ENCODE measurements around the gene SLC15A5. TPM values are rescaled to one million over a fixed set of nuclear protein-coding genes. Genes with fewer than 3 reads are reported as not detected.

Gene SLC15A5
- total RNA-seq, 8 experiments from 2014 or later = 0.19 TPM; not detected in 7

GRCh38 chr12:16294376-16294956 is 17.0 kb upstream of the SLC15A5 start:
- in situ Hi-C loops (cut with MboI; ENCODE audit: low pct_unique_long_range_greater_than_20kb in 2 of 9, low sequenced_read_pairs in 9 of 9, unreplicated experiment in 9 of 9) = no loop called here
- H3K4me1 ChIP-seq (replicated peaks in 1 of 2) = peaks cover 0 to 4% of the 10 kb centered on the region in 2 donors
- H3K27ac ChIP-seq = no peak overlapping the region
- peak in 3 of 8 experiments; percentile 38 to 79 (median 78) for ATAC-seq (replicated peaks in 6 of 8)
- 0 to 44% (median 14%) methylated on average over 1 of the region's 1 CpG for WGBS, 10 experiments
- no peak overlapping the region for H3K4me3 ChIP-seq

- in situ Hi-C loops (cut with MboI; ENCODE audit: low pct_unique_long_range_greater_than_20kb in 2 of 9, low sequenced_read_pairs in 9 of 9, unreplicated experiment in 9 of 9) = no loop called here
- Histone ChIP-seq H3K27ac (no peak overlapping the region), H3K4me1 (replicated peaks in 1 of 2) (peaks cover 0 to 4% of the 10 kb centered on the region in 2 donors), H3K4me3 (no peak overlapping the region)
- no peak for ATAC-seq (replicated peaks in 6 of 8)
- 20 to 95% (median 75%) methylated on average over 1 to 4 of the region's 4 CpGs; no CpG with 5 or more reads in 1 of the 10 experiments for WGBS, 10 experiments
These were observed 13.5 kb upstream of the SLC15A5 start for GRCh38 chr12:16291032-16291431.

- Histone ChIP-seq H3K4me1 (replicated peaks in 1 of 2) (no peaks in the 10 kb centered on the region), H3K27ac (no peak overlapping the region), H3K4me3 (no peak overlapping the region)
- in situ Hi-C loops (cut with MboI; ENCODE audit: low pct_unique_long_range_greater_than_20kb in 2 of 9, low sequenced_read_pairs in 9 of 9, unreplicated experiment in 9 of 9) = no loop called here
- no peak for ATAC-seq (replicated peaks in 6 of 8)
- 15 to 100% (median 87%) methylated on average over 1 to 3 of the region's 3 CpGs for WGBS, 10 experiments
These were observed 8.1 kb upstream of the SLC15A5 start for GRCh38 chr12:16285586-16285985.

GRCh38 chr12:16282978-16283377 is 5.5 kb upstream of the SLC15A5 start:
- ATAC-seq (replicated peaks in 6 of 8) = no peak
- 17 to 100% (median 50%) methylated on average over 1 to 2 of the region's 2 CpGs; no CpG with 5 or more reads in 2 of the 10 experiments for WGBS, 10 experiments
- Histone ChIP-seq H3K27ac (no peak overlapping the region), H3K4me1 (replicated peaks in 1 of 2) (no peaks in the 10 kb centered on the region), H3K4me3 (no peak overlapping the region)
- in situ Hi-C loops (cut with MboI; ENCODE audit: low pct_unique_long_range_greater_than_20kb in 2 of 9, low sequenced_read_pairs in 9 of 9, unreplicated experiment in 9 of 9) = no loop called here

- in situ Hi-C loops (cut with MboI; ENCODE audit: low pct_unique_long_range_greater_than_20kb in 2 of 9, low sequenced_read_pairs in 9 of 9, unreplicated experiment in 9 of 9) = no loop called here
- ATAC-seq (replicated peaks in 6 of 8) = no peak
- WGBS, 10 experiments = 30 to 100% (median 89%) methylated on average over 1 to 2 of the region's 2 CpGs
- Histone ChIP-seq H3K4me3 (no peak overlapping the region), H3K4me1 (replicated peaks in 1 of 2) (no peaks in the 10 kb centered on the region), H3K27ac (no peak overlapping the region)
These were observed 4.6 kb upstream of the SLC15A5 start for GRCh38 chr12:16282081-16282480.

GRCh38 chr12:16281157-16281556 is 3.7 kb upstream of the SLC15A5 start:
- H3K4me1 ChIP-seq (replicated peaks in 1 of 2) = no peaks in the 10 kb centered on the region
- WGBS, 10 experiments = 0 to 87% (median 50%) methylated on average over 1 to 3 of the region's 3 CpGs; no CpG with 5 or more reads in 3 of the 10 experiments
- peak in 2 of 8 experiments; percentile 90 to 95 for ATAC-seq (replicated peaks in 6 of 8)
- H3K4me3 ChIP-seq = no peak overlapping the region
- no peak overlapping the region for H3K27ac ChIP-seq
- in situ Hi-C loops (cut with MboI; ENCODE audit: low pct_unique_long_range_greater_than_20kb in 2 of 9, low sequenced_read_pairs in 9 of 9, unreplicated experiment in 9 of 9) = no loop called here

- peaks cover 4 to 14% of the 10 kb centered on the region in 2 donors for H3K4me1 ChIP-seq (replicated peaks in 1 of 2)
- ATAC-seq (replicated peaks in 6 of 8) = peak in 3 of 8 experiments; percentile 27 to 77 (median 62)
- 26 to 100% (median 76%) methylated on average over 1 to 3 of the region's 3 CpGs; no CpG with 5 or more reads in 4 of the 10 experiments for WGBS, 10 experiments
- H3K4me3 ChIP-seq = no peak overlapping the region
- no peak overlapping the region for H3K27ac ChIP-seq
- in situ Hi-C loops (cut with MboI; ENCODE audit: low pct_unique_long_range_greater_than_20kb in 2 of 9, low sequenced_read_pairs in 9 of 9, unreplicated experiment in 9 of 9) = no loop called here
These were observed 5.3 kb downstream of the SLC15A5 start for GRCh38 chr12:16272222-16272621.

DNA sequence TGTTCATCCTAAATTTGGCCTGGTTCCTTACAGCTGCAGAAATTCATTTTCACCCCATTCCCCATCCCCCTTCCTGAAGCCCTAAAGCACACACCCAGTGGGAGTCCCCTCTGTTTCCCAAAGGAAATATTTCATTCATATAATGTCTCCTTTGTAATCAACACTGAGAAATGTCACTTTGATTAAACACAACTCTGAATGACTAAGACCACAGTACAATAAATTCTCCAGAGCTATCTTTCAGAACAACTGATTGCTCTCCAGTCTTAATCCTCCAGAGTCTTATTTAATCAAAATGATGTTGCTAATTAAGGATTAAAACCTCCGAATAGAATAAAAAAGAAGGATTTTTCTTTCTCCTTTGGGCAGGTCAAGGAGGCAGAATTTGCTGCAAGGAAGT is 6.4 kb downstream of the SLC15A5 start:
- peak in 5 of 8 experiments; percentile 87 to 98 (median 91) for ATAC-seq (replicated peaks in 6 of 8)
- WGBS, 10 experiments = 0 to 29% (median 0%) methylated on average over 1 of the region's 1 CpG; no CpG with 5 or more reads in 2 of the 10 experiments
- no peak overlapping the region for H3K27ac ChIP-seq
- in situ Hi-C loops (cut with MboI; ENCODE audit: low pct_unique_long_range_greater_than_20kb in 2 of 9, low sequenced_read_pairs in 9 of 9, unreplicated experiment in 9 of 9) = no loop called here
- H3K4me3 ChIP-seq = no peak overlapping the region
- H3K4me1 ChIP-seq (replicated peaks in 1 of 2) = peaks cover 4 to 14% of the 10 kb centered on the region in 2 donors

DNA sequence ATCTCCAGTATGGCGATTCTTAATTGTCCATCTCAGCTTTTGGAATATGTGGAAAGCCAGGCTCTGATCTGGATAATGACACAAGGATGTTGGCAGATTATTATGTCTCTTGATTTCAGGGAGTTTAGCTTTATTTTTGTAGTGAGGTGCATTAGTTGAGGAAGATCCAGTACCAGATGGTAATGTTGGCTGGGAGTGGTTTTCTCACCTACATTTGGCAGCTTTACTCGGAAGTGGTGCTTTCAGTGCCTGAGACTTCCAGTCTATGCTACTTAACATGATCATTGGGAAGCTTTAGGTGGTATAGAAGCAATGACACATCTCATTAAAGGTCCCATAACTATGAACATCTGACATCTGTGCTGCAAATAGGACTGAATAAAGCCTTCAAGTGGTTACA is 7.5 kb downstream of the SLC15A5 start:
- H3K4me1 ChIP-seq (replicated peaks in 1 of 2) = peaks cover 4 to 14% of the 10 kb centered on the region in 2 donors
- H3K4me3 ChIP-seq = no peak overlapping the region
- in situ Hi-C loops (cut with MboI; ENCODE audit: low pct_unique_long_range_greater_than_20kb in 2 of 9, low sequenced_read_pairs in 9 of 9, unreplicated experiment in 9 of 9) = no loop called here
- ATAC-seq (replicated peaks in 6 of 8) = no peak
- WGBS, 10 experiments = 13 to 100% (median 90%) methylated on average over 1 to 2 of the region's 2 CpGs; no CpG with 5 or more reads in 4 of the 10 experiments
- no peak overlapping the region for H3K27ac ChIP-seq

DNA sequence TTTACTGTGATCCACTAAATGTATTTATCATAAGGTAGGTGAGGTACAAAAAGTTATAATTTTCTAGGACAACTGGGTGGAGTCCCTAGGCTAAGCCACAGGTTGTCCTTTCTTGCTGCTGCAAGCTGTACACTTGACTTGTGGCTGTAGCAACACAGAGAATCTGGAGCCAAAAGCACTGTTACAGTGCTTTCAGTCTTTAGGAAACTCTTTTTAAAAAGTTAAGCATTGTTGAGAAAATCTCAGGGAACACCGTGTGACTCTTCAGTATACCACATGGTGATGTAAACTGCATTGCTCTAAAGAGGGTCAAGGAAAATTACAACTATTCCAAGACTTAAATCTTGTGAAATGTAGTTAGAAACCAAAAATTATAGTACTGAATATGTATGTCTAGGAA is 11.4 kb downstream of the SLC15A5 start:
- ATAC-seq (replicated peaks in 6 of 8) = no peak
- in situ Hi-C loops (cut with MboI; ENCODE audit: low pct_unique_long_range_greater_than_20kb in 2 of 9, low sequenced_read_pairs in 9 of 9, unreplicated experiment in 9 of 9) = no loop called here
- Histone ChIP-seq H3K4me3 (no peak overlapping the region), H3K27ac (no peak overlapping the region), H3K4me1 (replicated peaks in 1 of 2) (peaks cover 4 to 6% of the 10 kb centered on the region in 2 donors)
- WGBS, 10 experiments = 0 to 100% (median 53%) methylated on average over 1 of the region's 1 CpG; no CpG with 5 or more reads in 2 of the 10 experiments

DNA sequence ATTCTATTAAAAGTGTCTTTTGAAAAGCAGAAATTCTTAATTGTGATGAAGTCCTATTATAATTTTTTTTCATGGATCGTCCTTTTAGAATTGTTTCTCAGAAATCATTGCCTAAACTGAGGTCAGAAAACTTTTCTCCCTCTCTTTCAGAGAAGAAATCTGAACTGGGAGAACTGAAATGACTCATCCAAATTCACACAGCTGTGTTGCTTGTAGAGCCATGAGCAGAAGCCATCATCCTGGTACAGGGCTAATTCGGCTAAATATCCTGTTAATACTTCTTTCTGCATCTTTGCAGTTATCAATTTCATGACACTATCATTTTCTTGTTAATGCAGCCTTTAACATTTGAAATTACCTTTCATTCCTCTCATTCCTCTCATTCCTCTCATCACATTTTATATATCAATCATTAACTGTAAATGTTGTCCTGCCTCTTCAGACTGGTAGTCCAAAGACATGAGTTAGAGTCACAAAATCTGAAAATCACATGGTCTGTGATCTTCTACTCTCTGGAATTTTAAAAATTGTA is 15.5 kb downstream of the SLC15A5 start:
- ATAC-seq (replicated peaks in 6 of 8) = peak in 2 of 8 experiments; percentile 56 to 61
- WGBS, 10 experiments = 0 to 93% (median 79%) methylated on average over 1 to 2 of the region's 2 CpGs
- Histone ChIP-seq H3K27ac (no peak overlapping the region), H3K4me1 (replicated peaks in 1 of 2) (no peaks in the 10 kb centered on the region), H3K4me3 (no peak overlapping the region)
- in situ Hi-C loops (cut with MboI; ENCODE audit: low pct_unique_long_range_greater_than_20kb in 2 of 9, low sequenced_read_pairs in 9 of 9, unreplicated experiment in 9 of 9) = no loop called here

DNA sequence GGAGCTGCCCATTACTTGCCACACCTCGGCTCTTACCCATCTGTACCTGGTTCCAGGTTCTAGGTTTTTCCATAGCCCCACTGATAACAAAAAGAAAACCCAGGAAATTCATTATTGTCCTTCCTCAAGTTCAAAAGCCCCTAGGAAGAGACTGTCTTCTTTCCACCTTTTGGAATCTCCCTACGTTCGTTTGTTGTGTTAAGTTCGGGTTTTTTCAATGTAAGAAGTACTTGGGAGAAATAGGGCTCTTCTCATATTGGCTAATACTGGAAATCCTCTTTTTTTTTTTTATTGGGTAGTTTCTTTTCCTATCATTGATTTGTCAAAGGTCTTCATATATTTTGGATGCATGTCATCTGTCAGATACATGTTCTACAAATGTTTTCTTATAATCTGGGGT is 17.3 kb downstream of the SLC15A5 start:
- Histone ChIP-seq H3K27ac (no peak overlapping the region), H3K4me3 (no peak overlapping the region), H3K4me1 (replicated peaks in 1 of 2) (no peaks in the 10 kb centered on the region)
- WGBS, 10 experiments = 40 to 97% (median 89%) methylated on average over 3 to 4 of the region's 4 CpGs
- ATAC-seq (replicated peaks in 6 of 8) = no peak
- in situ Hi-C loops (cut with MboI; ENCODE audit: low pct_unique_long_range_greater_than_20kb in 2 of 9, low sequenced_read_pairs in 9 of 9, unreplicated experiment in 9 of 9) = no loop called here

DNA sequence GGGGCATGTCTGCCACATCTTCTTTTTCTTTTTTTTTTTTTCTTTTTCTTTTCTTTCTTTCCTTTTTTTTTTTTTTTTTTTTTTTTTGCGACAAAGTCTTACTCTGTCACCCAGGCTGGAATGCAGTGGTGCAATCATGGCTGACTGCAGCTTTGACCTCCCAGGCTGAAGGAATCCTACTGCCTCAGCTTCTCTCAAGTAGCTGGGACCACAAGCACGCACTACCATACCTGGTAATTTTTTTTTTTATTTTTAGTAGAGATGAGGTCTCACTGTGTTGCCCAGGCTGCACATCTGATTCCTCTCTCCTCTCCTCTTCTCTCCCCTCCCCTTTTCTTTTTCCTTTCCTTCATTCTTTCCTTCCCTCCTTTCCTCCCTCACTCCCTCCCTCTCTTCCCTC is 18.5 kb downstream of the SLC15A5 start:
- ATAC-seq (replicated peaks in 6 of 8) = no peak
- H3K4me3 ChIP-seq = no peak overlapping the region
- WGBS, 10 experiments = 13 to 100% (median 75%) methylated on average over 1 to 2 of the region's 2 CpGs; no CpG with 5 or more reads in 3 of the 10 experiments
- H3K4me1 ChIP-seq (replicated peaks in 1 of 2) = no peaks in the 10 kb centered on the region
- in situ Hi-C loops (cut with MboI; ENCODE audit: low pct_unique_long_range_greater_than_20kb in 2 of 9, low sequenced_read_pairs in 9 of 9, unreplicated experiment in 9 of 9) = no loop called here
- no peak overlapping the region for H3K27ac ChIP-seq

DNA sequence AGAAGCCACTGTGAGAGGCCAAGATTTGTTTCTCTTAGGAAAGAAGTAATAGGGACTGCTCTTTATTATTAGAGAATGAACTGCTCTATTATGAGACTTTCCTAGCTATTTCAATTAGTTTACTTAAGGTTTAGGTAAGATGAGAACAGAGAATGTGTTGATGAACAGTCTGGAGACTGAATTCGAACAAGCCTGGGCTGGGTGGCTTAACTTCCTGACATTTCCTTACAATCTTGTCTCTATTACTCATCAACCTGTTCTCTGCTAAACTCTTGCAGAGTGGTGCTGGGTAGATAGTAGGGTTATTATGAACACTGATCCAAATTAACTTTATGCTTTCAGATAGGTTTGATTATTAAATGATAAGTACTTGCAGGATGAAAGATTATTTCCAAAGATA is 31.2 kb downstream of the SLC15A5 start:
- 11 to 100% (median 80%) methylated on average over 1 of the region's 1 CpG; no CpG with 5 or more reads in 3 of the 10 experiments for WGBS, 10 experiments
- in situ Hi-C loops (cut with MboI; ENCODE audit: low pct_unique_long_range_greater_than_20kb in 2 of 9, low sequenced_read_pairs in 9 of 9, unreplicated experiment in 9 of 9) = no loop called here
- Histone ChIP-seq H3K4me3 (no peak overlapping the region), H3K27ac (no peak overlapping the region), H3K4me1 (replicated peaks in 1 of 2) (no peaks in the 10 kb centered on the region)
- no peak for ATAC-seq (replicated peaks in 6 of 8)
